ENCODE measurements around the gene APBB1.

APBB1 gene

DNA sequence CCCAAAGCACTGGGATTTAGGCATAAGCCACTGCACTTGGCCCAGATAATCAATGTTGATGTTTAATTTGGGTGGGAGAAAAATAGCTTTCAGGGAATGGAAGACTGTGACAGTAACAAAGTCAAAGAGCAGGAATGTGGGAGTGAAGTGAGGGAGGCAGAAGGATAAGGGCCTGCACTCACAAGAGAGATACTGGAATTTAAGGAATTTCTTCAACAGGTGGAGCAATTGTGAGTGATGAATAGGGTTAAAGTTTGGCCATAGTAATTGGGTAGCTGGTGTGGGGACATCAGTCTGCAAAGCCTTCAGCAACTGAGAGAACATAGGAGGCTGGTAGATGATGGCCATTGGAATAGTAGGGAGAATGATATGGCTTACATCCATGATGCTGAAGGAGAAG, 8.6 kb upstream of the APBB1 start:
- DNase-seq (ENCODE audit: low read depth in 1 of 2, low spot score in 1 of 2), result no peak
- Histone ChIP-seq H3K27ac (replicated peaks) (no peak overlapping the region), H3K4me3 (replicated peaks; ENCODE audit: insufficient read depth, low read length) (no peak overlapping the region), H3K27me3 (ENCODE audit: insufficient read depth, poor library complexity, severe bottlenecking) (no peaks in the 10 kb centered on the region)
- no peak for TF ChIP-seq SPI1 (IDR thresholded peaks at IDR 0.05; ENCODE audit: borderline replicate concordance, low read depth)

DNA sequence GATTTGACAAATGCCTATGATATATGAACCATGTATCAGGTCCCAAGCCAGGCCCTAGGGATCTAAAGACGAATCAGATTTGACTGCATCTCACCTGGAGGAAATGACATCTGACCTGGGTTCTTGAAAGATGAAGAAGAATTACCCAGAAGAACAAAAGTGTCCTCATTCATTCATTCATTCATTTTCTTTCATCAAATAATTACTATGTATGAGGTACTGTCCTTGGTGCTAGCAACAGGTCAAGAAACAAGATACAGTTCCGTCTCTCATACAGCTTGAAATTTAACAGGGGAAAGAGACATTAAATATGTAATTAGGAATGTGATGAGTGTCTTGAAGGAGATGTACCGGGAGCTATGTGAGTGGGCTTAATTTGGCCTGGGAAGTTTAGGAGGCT, 1.8 kb upstream of the APBB1 start:
- no peak for DNase-seq (ENCODE audit: low read depth in 1 of 2, low spot score in 1 of 2)
- TF ChIP-seq, protein P1, sequence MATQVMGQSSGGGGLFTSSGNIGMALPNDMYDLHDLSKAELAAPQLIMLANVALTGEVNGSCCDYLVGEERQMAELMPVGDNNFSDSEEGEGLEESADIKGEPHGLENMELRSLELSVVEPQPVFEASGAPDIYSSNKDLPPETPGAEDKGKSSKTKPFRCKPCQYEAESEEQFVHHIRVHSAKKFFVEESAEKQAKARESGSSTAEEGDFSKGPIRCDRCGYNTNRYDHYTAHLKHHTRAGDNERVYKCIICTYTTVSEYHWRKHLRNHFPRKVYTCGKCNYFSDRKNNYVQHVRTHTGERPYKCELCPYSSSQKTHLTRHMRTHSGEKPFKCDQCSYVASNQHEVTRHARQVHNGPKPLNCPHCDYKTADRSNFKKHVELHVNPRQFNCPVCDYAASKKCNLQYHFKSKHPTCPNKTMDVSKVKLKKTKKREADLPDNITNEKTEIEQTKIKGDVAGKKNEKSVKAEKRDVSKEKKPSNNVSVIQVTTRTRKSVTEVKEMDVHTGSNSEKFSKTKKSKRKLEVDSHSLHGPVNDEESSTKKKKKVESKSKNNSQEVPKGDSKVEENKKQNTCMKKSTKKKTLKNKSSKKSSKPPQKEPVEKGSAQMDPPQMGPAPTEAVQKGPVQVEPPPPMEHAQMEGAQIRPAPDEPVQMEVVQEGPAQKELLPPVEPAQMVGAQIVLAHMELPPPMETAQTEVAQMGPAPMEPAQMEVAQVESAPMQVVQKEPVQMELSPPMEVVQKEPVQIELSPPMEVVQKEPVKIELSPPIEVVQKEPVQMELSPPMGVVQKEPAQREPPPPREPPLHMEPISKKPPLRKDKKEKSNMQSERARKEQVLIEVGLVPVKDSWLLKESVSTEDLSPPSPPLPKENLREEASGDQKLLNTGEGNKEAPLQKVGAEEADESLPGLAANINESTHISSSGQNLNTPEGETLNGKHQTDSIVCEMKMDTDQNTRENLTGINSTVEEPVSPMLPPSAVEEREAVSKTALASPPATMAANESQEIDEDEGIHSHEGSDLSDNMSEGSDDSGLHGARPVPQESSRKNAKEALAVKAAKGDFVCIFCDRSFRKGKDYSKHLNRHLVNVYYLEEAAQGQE (IDR thresholded peaks at IDR 0.05; ENCODE audit: insufficient replicate concordance, low read depth), result peak; percentile 87
- TF ChIP-seq, protein P2, sequence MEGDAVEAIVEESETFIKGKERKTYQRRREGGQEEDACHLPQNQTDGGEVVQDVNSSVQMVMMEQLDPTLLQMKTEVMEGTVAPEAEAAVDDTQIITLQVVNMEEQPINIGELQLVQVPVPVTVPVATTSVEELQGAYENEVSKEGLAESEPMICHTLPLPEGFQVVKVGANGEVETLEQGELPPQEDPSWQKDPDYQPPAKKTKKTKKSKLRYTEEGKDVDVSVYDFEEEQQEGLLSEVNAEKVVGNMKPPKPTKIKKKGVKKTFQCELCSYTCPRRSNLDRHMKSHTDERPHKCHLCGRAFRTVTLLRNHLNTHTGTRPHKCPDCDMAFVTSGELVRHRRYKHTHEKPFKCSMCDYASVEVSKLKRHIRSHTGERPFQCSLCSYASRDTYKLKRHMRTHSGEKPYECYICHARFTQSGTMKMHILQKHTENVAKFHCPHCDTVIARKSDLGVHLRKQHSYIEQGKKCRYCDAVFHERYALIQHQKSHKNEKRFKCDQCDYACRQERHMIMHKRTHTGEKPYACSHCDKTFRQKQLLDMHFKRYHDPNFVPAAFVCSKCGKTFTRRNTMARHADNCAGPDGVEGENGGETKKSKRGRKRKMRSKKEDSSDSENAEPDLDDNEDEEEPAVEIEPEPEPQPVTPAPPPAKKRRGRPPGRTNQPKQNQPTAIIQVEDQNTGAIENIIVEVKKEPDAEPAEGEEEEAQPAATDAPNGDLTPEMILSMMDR (IDR thresholded peaks at IDR 0.05; ENCODE audit: insufficient read depth, low read length), result no peak
- Histone ChIP-seq H3K27me3 (ENCODE audit: insufficient read depth, poor library complexity, severe bottlenecking) (peaks cover 37% of the 10 kb centered on the region), H3K4me3 (replicated peaks; ENCODE audit: insufficient read depth, low read length) (no peak overlapping the region), H3K27ac (replicated peaks) (no peak overlapping the region)

DNA sequence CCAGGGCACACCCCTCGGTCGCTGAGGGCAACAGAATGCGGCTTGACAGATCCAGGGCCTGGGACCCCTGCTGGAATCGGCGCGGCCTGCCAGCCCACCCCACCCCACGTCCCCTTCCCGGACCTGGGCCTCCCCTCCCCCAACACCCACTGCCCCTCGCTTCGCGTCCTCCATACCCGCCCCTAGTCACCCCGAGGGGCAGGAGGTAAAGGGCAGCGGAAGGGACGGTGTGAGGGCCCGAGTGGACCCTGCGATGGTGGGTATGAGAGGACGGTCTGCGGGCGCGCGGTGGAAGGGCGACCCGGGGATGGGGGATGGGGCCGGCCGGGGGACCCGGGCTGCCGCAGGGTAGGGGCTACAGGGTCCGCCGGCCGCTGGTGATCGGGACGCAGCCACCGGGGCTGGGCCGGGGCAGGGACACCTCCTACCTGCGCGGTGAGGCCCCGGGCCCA, 311 bp downstream of the APBB1 start:
- peaks cover 37% of the 10 kb centered on the region for H3K27me3 ChIP-seq (ENCODE audit: insufficient read depth, poor library complexity, severe bottlenecking)
- no peak for TF ChIP-seq SPI1 (IDR thresholded peaks at IDR 0.05; ENCODE audit: borderline replicate concordance, low read depth)
- TF ChIP-seq, protein P2 (IDR thresholded peaks at IDR 0.05; ENCODE audit: insufficient read depth, low read length), result no peak
- TF ChIP-seq, protein P1 (IDR thresholded peaks at IDR 0.05; ENCODE audit: insufficient replicate concordance, low read depth), result no peak
- TF ChIP-seq POLR2AphosphoS5 (IDR thresholded peaks at IDR 0.05; ENCODE audit: low read depth), result no peak
- no peak for TF ChIP-seq GABPA (IDR thresholded peaks at IDR 0.05; ENCODE audit: low read depth)
- DNase-seq (ENCODE audit: low read depth in 1 of 2, low spot score in 1 of 2), result no peak
- H3K4me3 ChIP-seq (replicated peaks; ENCODE audit: insufficient read depth, low read length), result peak overlapping the region; percentile 73
- no peak overlapping the region for H3K27ac ChIP-seq (replicated peaks)

DNA sequence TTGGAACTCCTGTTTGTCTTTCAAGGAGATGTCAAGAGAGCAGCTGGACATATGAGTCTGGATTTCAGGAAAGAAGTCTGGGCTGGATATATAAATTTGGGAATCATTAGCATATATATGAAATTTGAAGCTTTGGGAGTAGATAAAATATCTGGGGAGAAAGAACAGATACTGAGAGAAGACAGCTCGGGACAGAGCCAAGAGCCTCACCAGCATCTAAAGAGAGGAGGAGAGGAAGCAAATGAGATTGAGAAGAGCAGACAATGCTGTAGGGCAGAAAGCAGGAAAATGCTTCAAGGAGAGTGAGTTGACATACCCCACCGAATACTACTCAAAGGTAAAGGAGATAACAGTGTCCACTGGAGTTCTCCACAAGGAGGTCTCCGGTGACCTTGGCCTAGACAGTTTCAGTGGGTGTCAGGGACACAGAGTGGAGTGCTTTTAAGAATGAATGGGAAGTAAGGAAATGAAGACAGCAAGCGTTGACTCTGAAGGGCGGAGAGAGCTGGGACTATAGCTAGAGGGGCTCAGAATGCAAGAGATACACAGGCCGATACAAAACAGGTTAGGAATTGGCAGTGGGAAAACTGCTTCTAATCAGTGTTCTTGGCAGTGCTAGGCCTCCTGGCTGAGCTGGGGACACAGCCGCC, 862 bp downstream of the APBB1 start:
- Histone ChIP-seq H3K4me3 (replicated peaks; ENCODE audit: insufficient read depth, low read length) (no peak overlapping the region), H3K27me3 (ENCODE audit: insufficient read depth, poor library complexity, severe bottlenecking) (peaks cover 37% of the 10 kb centered on the region), H3K27ac (replicated peaks) (no peak overlapping the region)
- DNase-seq (ENCODE audit: low read depth in 1 of 2, low spot score in 1 of 2), result no peak
- TF ChIP-seq GABPA (IDR thresholded peaks at IDR 0.05; ENCODE audit: low read depth) (no peak), SPI1 (IDR thresholded peaks at IDR 0.05; ENCODE audit: borderline replicate concordance, low read depth) (no peak), POLR2AphosphoS5 (IDR thresholded peaks at IDR 0.05; ENCODE audit: low read depth) (no peak)
- TF ChIP-seq, protein P1 (IDR thresholded peaks at IDR 0.05; ENCODE audit: insufficient replicate concordance, low read depth), result no peak
- TF ChIP-seq, protein P2 (IDR thresholded peaks at IDR 0.05; ENCODE audit: insufficient read depth, low read length), result no peak
